Stimulated activated CD4-positive, alpha-beta T cell treated with anti-CD3 and anti-CD28 coated beads, Interleukin-12 subunit alpha, Interleukin-12 subunit beta, amount 100 ng/mL, for 24 hours (primary cell): ENCODE measurements around the gene INPP4A.

ENCODE experiments used
- DNase-seq, 2 experiments: peaks; one replicate each; pipeline ENCODE4 v3.0.0-alpha.2; 2020; ENCODE audit warnings: low read depth in 2 of 2

The INPP4A gene

DNA sequence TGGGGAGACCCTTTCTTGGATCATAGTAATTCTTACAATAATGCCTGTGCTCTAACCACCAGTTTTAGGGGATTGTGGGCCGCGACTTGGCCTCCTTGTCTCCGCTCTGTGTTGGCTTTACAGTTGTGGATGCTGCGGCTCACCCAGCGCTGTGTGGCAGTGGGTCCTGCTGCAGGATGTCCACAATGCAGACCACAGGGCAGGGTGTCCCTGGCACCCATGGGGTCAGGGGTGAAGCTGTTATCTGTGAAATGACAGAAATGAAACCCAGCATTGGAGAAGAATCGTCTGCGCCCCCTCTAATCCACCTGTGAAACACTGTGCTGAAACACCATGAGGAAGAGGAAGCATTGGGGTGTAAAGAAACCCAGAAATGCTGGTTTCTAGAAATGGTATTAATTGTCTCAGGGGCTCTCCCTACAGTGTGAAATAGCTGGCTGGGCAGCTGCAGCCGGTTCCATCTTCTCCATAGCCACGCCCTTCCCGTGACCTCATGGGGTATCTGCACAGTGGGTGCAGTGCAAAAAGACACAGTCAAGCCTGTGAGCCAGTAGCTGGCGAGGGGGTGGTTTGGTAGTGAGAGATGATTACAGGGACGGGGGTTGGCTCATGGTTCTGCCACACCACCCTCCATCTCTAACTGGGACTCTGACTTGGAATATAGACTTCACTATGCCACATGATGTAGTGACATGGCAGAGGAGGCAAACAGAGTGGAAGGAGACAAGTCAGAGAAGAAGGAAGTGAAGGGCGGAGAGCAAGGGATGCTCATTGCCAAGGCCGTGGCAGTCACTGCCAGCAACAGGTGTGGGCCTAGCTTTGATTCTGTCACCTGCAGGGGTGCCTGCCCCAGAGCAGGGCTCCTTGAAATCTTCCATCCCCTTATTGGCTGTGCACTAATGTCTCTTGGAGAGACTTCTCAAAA is 16.2 kb downstream of the INPP4A start:
- peak; percentile 57 to 81 for DNase-seq

GRCh38 chr2:98461498-98462049 is 16.9 kb downstream of the INPP4A start:
- DNase-seq = no peak

DNA sequence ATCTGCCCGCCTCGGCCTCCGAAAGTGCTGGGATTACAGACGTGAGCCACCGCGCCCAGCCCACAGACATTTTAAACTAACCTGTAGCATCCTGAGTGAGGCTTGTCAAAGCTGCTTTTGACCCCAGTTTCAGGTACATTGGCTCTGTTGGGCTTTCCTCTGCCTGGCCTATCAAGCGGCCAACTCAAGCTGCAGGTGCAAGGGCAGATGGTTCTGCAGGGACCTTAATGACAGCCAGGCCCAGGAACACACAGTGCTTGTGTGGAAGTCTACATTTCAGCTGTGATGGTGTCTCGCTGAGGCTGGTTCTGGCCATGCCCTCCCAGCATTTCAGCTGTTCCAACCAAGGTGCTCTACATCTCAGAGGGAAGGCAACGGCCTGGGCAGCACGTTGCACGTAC is 18.4 kb downstream of the INPP4A start:
- no peak for DNase-seq

GRCh38 chr2:98463551-98463971 is 18.9 kb downstream of the INPP4A start:
- DNase-seq = no peak

GRCh38 chr2:98463988-98464771 is 19.5 kb downstream of the INPP4A start:
- DNase-seq = no peak

GRCh38 chr2:98464772-98465310 is 20.2 kb downstream of the INPP4A start:
- DNase-seq = no peak

DNA sequence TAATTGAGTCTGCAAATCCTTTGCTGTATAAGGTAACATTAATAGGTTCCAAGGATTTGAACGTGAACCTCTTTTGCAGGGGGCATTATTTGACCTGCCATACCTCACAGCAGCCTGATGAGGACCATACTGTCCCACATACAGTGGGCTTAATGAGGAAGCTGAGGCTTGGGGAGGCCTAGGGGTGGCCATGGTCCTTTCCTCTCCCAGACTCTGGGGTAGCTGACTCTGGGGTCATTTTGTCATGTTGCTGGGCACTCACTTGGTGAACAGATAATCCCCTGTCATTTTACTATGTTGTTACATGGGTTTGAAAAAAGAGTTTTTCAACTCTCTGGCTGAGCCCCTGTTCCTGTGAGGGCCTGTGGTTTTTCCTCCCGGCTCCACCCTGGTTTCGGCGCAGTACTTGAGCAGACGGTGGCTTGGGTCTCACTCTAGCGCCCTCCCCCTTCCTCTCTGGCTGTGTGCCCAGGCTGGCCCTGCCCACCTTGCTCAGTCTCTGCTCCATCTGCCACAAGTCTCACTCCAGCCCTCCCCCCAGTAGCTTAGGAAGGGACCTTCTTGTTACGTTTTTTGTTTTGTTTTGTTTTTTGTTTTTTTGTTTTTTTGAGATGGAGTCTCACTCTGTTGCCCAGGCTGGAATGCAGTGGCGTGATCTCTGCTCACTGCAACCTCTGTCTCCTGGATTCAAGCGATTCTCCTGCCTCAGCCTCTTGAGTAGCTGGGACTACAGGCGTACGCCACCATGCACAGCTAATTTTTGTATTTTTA is 21.0 kb downstream of the INPP4A start:
- DNase-seq = peak in 1 of 2 experiments; percentile 61

GRCh38 chr2:98467082-98467536 is 22.5 kb downstream of the INPP4A start:
- DNase-seq = no peak

GRCh38 chr2:98467652-98468051 is 23.0 kb downstream of the INPP4A start:
- DNase-seq = no peak

GRCh38 chr2:98468621-98469236 is 24.1 kb downstream of the INPP4A start:
- DNase-seq = no peak

- no peak for DNase-seq
These were observed 25.3 kb downstream of the INPP4A start for GRCh38 chr2:98469862-98470544.

DNA sequence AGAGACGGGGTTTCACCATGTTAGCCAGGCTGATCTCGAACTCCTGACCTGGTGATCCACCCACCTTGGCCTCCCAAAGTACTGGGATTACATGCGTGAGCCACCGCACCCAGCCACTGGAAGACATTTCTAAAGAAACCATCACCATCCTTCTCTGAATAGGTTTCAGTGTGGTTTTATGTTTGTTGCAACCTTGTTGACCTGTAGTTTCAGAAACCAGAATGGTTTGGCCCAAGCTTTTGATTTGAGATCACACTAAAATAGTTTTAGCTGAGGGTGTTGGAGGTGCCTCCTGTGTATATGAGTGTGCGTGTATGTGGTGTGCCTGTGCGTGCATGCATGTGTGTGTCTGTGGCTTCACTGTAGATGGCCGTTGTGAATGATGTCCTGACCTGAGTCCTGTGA is 26.2 kb downstream of the INPP4A start:
- no peak for DNase-seq

DNA sequence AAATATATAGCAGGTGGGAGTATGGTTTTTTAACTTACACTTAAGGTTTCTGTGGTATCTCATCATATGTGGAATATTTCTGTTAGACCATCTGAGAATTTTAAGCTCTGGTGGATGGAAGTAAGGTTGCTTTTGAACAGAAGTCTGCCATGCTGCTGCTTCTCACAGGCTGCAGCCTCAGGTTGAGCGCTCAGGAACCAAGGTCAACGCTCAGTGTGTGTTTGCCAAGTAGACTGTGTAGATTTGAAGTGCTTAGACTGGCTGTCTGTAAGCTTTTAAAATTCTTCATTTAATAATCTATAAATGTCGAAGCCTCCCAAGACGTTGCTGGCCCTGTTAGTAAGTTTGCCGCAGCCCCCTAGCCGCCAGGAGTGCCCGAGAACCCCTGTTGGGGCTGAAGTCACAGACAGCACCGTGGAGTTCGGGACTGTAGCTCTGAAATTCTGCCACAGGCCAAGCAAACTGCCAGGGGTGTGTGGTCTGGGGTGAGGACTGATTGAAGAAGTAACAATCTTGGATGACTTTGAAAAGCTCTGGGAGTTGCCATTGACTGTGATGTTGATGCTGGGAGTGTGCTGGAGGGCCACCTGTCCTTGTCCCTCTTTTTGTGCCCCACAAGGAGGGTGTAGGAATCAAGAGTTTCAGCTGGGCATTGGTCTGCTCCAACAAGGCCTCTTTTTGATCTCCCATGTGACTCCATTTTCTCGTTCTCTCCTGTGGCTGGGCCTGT is 26.9 kb downstream of the INPP4A start:
- DNase-seq = no peak

- DNase-seq = no peak
These were observed 27.5 kb downstream of the INPP4A start for GRCh38 chr2:98472132-98472650.

DNA sequence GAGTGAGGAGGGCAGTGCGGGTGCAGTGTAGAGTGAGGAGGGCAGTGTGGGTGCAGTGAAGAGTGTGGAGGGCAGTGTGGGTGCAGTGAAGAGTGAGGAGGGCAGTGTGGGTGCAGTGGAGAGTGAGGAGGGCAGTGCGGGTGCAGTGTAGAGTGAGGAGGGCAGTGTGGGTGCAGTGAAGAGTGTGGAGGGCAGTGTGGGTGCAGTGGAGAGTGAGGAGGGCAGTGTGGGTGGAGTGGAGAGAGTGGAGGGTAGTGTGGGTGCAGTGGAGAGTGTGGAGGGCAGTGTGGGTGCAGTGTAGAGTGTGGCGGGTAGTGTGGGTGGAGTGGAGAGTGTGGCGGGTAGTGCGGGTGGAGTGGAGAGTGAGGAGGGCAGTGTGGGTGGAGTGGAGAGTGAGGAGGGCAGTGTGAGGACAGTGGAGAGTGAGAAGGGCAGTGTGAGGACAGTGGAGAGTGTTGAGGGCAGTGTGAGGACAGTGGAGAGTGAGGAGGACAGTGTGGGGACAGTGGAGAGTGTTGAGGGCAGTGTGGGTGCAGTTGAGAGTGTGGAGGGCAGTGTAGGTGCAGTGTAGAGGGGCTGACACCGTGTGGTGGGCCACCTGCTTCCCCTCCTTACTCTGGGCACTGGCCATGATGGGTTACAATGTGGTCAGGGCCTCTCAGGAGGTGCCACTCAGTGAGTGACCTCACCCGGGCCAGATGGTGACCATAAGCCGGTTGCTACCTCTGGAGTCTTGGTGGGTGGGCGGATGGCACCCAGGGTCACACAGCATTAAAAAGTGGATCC is 28.5 kb downstream of the INPP4A start:
- DNase-seq = no peak

GRCh38 chr2:98473995-98474780 is 29.5 kb downstream of the INPP4A start:
- DNase-seq = no peak

DNA sequence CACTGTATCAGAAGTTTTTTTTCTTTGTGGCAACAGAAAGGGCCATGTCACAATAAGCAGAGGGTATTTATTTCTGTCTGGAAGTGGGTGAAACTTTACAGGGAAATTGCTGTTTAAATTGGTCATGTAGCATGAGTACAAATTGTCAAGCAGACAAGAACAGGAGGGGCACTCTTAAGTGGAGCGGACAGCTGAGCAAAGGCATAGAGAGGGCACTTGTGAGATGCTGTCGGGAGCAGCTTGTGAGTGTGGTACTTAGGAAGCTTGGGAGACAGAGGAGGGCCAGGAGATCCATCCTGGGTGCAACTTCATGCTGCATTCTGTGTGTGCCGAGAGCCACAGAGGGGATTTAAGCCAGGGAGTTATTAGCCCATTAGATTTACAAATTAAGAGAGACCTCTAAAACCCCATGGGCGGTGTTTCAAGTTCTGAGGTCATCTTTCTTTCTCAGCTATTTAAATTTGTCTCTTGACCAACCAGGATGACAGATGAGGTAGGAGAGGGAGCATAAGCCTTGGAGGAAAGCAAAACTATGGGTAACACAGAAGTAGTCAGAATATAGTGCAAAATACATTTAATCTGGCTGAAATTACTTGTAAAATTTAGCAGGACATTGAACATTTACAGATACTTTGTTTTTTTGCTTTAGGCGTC is 30.4 kb downstream of the INPP4A start:
- DNase-seq = no peak
